K562 (cell line): ENCODE data around the gene MED29.
A peak's percentile ranks its signal among the peaks of the same experiment; 100 is the strongest.

Experiments used
- POLR2A ChIP-seq: fragments of 450-650 bp; conservative IDR thresholded peaks from 2 replicates; pipeline ENCODE4 v1.6.1; 2016
- TCF7 ChIP-seq: sonication (generic); IDR thresholded peaks from 2 replicates; pipeline ENCODE4 v1.6.1; 2016; ENCODE audit warnings: antibody characterized with exemption, borderline replicate concordance
- TFE3 ChIP-seq: fragments of 450-650 bp; formaldehyde crosslinking; IDR thresholded peaks from 2 replicates; pipeline ENCODE4 v1.4.0; 2020; ENCODE audit warnings: mild to moderate bottlenecking, mixed read lengths
- TF ChIP-seq, protein P1 (sequence below): sonication (generic); formaldehyde crosslinking; IDR thresholded peaks from 2 replicates; pipeline ENCODE4 v1.8.0; 2022; ENCODE audit warnings: mild to moderate bottlenecking, low read depth, missing genetic modification reagents
- TF ChIP-seq, protein P2 (sequence below), 3 experiments: IDR thresholded peaks in 2 of 3; conservative IDR thresholded peaks in 1 of 3; 2 replicates each; pipeline ENCODE4 v1.5.1; 2011 to 2012; ENCODE audit warnings: low read length in 3 of 3, mild to moderate bottlenecking in 3 of 3, control low read depth in 2 of 3, improper control_type of control experiment in 1 of 3, inconsistent platforms in 1 of 3, low read depth in 1 of 3, mixed read lengths in 1 of 3, moderate library complexity in 1 of 3; ENCODE audit not compliant: insufficient read depth in 2 of 3

GRCh38 chr19:39403331-39404312 is 12.4 kb downstream of the MED29 start:
- no peak for TF ChIP-seq TCF7
- TF ChIP-seq, protein P1, sequence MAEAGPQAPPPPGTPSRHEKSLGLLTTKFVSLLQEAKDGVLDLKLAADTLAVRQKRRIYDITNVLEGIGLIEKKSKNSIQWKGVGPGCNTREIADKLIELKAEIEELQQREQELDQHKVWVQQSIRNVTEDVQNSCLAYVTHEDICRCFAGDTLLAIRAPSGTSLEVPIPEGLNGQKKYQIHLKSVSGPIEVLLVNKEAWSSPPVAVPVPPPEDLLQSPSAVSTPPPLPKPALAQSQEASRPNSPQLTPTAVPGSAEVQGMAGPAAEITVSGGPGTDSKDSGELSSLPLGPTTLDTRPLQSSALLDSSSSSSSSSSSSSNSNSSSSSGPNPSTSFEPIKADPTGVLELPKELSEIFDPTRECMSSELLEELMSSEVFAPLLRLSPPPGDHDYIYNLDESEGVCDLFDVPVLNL (CRISPR knock-in tag), result no peak
- TF ChIP-seq, protein P2, sequence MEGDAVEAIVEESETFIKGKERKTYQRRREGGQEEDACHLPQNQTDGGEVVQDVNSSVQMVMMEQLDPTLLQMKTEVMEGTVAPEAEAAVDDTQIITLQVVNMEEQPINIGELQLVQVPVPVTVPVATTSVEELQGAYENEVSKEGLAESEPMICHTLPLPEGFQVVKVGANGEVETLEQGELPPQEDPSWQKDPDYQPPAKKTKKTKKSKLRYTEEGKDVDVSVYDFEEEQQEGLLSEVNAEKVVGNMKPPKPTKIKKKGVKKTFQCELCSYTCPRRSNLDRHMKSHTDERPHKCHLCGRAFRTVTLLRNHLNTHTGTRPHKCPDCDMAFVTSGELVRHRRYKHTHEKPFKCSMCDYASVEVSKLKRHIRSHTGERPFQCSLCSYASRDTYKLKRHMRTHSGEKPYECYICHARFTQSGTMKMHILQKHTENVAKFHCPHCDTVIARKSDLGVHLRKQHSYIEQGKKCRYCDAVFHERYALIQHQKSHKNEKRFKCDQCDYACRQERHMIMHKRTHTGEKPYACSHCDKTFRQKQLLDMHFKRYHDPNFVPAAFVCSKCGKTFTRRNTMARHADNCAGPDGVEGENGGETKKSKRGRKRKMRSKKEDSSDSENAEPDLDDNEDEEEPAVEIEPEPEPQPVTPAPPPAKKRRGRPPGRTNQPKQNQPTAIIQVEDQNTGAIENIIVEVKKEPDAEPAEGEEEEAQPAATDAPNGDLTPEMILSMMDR (IDR thresholded peaks at IDR 0.05 in 2 of 3, conservative IDR thresholded peaks at IDR 0.05 in 1 of 3; ENCODE audit: insufficient read depth in 2 of 3, low read depth in 1 of 3, low read length in 3 of 3), result no peak
- TF ChIP-seq POLR2A, result peak; percentile 55; the same call in 1 of the 2 replicates
- no peak for TF ChIP-seq TFE3 (CRISPR knock-in tag)
